ENCODE measurements around the gene FEN1.

The FEN1 gene

DNA sequence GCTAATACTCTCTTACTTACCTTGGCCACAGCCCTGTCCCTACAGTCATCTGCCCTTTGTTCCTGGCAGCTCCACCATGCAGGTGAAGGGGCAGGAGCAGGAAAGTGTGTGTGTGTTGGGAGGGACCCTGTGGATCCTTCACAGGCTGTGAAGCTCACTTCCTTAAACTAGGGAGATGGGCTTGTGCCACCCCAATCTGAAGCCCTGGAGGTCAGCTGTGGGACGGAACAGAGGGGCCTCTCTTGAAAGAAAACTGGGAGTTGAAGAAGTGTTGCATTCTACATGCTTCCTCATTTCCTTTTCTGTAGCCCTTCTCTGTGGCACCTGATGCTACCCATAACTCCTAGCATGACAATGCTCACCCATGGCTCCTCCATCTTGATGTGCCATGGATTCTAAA lies 12.4 kb downstream of the FEN1 start:
- TF ChIP-seq, protein P1, sequence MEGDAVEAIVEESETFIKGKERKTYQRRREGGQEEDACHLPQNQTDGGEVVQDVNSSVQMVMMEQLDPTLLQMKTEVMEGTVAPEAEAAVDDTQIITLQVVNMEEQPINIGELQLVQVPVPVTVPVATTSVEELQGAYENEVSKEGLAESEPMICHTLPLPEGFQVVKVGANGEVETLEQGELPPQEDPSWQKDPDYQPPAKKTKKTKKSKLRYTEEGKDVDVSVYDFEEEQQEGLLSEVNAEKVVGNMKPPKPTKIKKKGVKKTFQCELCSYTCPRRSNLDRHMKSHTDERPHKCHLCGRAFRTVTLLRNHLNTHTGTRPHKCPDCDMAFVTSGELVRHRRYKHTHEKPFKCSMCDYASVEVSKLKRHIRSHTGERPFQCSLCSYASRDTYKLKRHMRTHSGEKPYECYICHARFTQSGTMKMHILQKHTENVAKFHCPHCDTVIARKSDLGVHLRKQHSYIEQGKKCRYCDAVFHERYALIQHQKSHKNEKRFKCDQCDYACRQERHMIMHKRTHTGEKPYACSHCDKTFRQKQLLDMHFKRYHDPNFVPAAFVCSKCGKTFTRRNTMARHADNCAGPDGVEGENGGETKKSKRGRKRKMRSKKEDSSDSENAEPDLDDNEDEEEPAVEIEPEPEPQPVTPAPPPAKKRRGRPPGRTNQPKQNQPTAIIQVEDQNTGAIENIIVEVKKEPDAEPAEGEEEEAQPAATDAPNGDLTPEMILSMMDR (IDR thresholded peaks at IDR 0.05; ENCODE audit: low read depth, low read length) = no peak
- no peaks in the 10 kb centered on the region for H3K9me3 ChIP-seq (ENCODE audit: severe bottlenecking)
- DNase-seq = no peak
- H3K36me3 ChIP-seq = peaks cover 95% of the 10 kb centered on the region
- H3K27me3 ChIP-seq (ENCODE audit: insufficient read depth, low read depth, severe bottlenecking) = no peaks in the 10 kb centered on the region
- H3K4me3 ChIP-seq (ENCODE audit: low read depth, low read length) = no peak overlapping the region
- no peak overlapping the region for H3K27ac ChIP-seq

DNA sequence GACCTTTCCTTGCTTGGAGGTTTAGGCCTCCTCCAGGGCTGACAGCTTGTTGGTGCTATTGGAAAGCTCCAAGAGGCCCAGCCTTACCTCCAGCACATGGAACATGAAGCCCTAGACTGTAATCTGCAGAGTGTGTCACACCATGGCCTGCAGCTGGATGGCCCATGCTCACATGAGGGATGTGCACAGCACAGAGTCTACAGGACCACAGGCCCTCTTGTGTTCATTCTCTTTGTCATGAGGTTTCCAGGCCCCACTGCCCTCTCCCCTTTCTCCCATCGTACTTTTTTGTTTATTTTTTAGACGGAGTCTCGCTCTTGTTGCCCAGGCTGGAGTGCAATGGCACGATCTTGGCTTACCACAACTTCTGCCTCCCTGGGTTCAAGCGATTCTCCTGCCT lies 14.1 kb downstream of the FEN1 start:
- TF ChIP-seq, protein P1 (IDR thresholded peaks at IDR 0.05; ENCODE audit: low read depth, low read length) = no peak

DNA sequence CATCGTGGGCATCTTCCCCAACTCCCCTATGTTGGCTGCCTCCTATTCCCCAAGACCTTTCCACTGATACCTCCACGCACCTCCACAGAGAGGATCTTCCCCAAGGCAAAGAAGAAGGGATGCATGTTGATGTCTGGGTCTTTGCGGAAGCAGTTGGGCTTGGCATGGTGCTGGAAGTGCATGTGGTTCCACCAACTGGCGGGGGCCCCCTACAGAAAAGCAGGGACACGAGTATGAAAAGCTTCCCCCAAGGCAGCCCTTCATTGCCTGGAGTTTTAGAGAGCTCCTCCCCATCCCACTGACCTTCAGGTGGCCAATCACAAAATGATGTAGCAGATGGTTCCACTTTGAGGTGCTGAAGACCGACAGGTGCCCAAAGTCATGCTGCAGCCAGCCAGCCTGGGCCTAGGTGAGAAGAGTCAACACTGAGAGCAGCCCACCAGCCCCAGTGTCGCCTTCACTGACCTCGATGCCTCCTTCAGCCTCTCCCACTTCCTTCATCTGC lies 18.0 kb downstream of the FEN1 start:
- no peak for DNase-seq
- no peaks in the 10 kb centered on the region for H3K27me3 ChIP-seq (ENCODE audit: insufficient read depth, low read depth, severe bottlenecking)
- H3K4me3 ChIP-seq (ENCODE audit: low read depth, low read length) = no peak overlapping the region
- no peaks in the 10 kb centered on the region for H3K9me3 ChIP-seq (ENCODE audit: severe bottlenecking)
- no peak overlapping the region for H3K27ac ChIP-seq
- TF ChIP-seq, protein P1 (IDR thresholded peaks at IDR 0.05; ENCODE audit: low read depth, low read length) = no peak
- H3K36me3 ChIP-seq = peaks cover 92% of the 10 kb centered on the region

More for the DNA sequence above, 14.1 kb downstream of the FEN1 start:
- H3K27ac ChIP-seq = no peak overlapping the region
- H3K4me3 ChIP-seq (ENCODE audit: low read depth, low read length) = no peak overlapping the region
- no peak for DNase-seq
- H3K9me3 ChIP-seq (ENCODE audit: severe bottlenecking) = no peaks in the 10 kb centered on the region
- H3K27me3 ChIP-seq (ENCODE audit: insufficient read depth, low read depth, severe bottlenecking) = no peaks in the 10 kb centered on the region
- H3K36me3 ChIP-seq = peaks cover 95% of the 10 kb centered on the region

DNA sequence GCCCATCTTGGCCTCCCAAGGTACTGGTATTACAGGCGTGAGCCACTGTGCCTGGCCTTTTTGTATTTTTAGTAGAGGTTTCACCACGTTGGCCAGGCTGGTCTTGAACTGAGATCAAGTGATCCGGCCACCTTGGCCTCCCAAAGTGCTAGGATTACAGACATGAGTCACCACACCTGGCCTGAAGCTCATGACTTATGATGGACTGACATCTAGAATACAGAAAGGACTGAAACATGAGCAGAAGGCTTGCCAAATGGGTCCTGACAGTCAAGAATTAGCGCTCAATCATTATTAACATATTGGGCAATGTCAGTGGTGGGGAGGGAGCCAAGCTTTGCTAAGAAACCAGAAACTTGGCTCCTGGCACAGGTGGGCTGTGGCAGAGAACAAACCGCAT lies 19.1 kb downstream of the FEN1 start:
- H3K27me3 ChIP-seq (ENCODE audit: insufficient read depth, low read depth, severe bottlenecking) = no peaks in the 10 kb centered on the region
- H3K36me3 ChIP-seq = peaks cover 90% of the 10 kb centered on the region
- DNase-seq = no peak
- H3K4me3 ChIP-seq (ENCODE audit: low read depth, low read length) = no peak overlapping the region
- no peak overlapping the region for H3K27ac ChIP-seq
- TF ChIP-seq, protein P1 (IDR thresholded peaks at IDR 0.05; ENCODE audit: low read depth, low read length) = no peak
- no peaks in the 10 kb centered on the region for H3K9me3 ChIP-seq (ENCODE audit: severe bottlenecking)

DNA sequence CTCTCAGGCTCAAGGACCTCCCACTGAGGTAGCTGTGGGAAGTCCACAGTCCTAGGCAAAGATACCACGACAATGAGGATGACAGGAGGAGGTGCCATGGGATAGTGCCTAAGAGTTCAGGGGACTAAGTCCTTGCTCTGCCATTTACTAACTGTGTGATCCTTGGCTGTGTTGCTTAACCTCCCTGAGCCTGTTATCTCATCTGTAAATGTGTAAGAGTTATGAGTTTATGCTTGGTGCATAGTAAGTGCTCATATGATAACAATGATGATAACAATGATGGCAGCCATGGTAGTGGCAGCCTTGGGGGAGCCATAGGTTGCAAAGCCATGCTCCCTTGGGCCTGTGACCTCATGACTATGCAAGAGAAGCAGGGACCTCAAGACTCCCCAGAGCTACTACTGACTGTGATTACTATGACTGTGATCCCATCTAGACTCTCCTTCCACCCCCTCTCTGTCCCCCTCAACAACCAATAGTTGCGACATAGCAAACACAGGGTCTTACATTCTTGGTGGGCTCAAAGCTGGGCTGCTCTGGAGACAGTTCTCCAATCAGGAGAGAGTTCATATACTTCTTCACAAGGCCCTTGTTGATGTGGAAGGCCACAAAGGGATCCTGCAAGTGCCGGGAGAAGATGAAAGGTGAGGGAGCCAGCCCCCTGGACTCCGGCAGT lies 20.2 kb downstream of the FEN1 start:
- Histone ChIP-seq H3K36me3 (peaks cover 80% of the 10 kb centered on the region), H3K9me3 (ENCODE audit: severe bottlenecking) (no peaks in the 10 kb centered on the region), H3K27ac (no peak overlapping the region), H3K27me3 (ENCODE audit: insufficient read depth, low read depth, severe bottlenecking) (no peaks in the 10 kb centered on the region), H3K4me3 (ENCODE audit: low read depth, low read length) (no peak overlapping the region)
- TF ChIP-seq, protein P1 (IDR thresholded peaks at IDR 0.05; ENCODE audit: low read depth, low read length) = no peak
- no peak for DNase-seq

Data from WERI-Rb-1 (cell line).